Measurements from ENCODE around the gene PTGR2.
"Not testable (repeated sequence)": the region's sequence is repeated elsewhere in the genome, so short reads cannot be mapped to it uniquely, and the experiment has no call there.

PTGR2 gene

DNA sequence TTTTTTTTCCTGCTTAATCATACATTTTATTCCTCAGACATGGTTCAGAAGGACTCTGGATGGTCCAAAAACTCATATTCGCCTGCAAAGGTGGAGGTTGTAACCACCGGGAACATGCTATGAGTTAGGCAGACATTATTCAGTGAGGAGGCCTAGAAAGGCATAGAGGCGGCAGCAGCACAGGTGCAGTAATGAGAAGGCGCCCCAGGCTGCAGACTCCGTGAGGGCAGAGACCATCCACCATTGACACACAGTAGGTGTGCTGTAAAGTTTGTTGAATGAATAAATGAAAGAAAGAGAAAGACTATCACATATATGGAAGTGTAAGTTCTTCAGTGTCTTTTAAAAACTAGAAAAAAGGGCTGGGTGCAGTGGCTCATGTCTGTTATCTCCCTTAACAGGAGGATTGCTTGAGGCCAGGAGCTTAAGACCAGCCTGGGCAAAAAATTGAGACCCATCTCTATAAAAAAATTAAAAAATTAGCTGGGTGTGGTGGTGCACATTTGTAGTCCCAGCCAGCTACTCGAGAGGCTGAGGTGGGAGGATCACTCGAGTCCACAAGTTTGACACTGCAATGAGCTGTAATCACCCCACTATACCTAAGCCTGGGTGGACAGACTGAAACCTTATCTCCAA, 34.5 kb upstream of the PTGR2 start:
- H3K36me3 ChIP-seq (ENCODE audit: control insufficient read depth in 2 of 2, insufficient read depth in 2 of 2, low read length in 2 of 2): no peaks in the 10 kb centered on the region
- H3K27ac ChIP-seq (ENCODE audit: low read depth in 2 of 2, low read length in 2 of 2): no peak overlapping the region
- no peak overlapping the region for H3K9ac ChIP-seq (ENCODE audit: low read depth in 1 of 2, low read length in 2 of 2)

GRCh38 chr14:73818821-73819220, 32.8 kb upstream of the PTGR2 start:
- Histone ChIP-seq H3K4me1 (ENCODE audit: control insufficient read depth in 2 of 2, insufficient read depth in 2 of 2, low read length in 2 of 2) (peaks cover 2 to 9% of the 10 kb centered on the region in 2 donors), H3K36me3 (ENCODE audit: control insufficient read depth in 2 of 2, insufficient read depth in 2 of 2, low read length in 2 of 2) (no peaks in the 10 kb centered on the region), H3K27ac (ENCODE audit: low read depth in 2 of 2, low read length in 2 of 2) (no peak overlapping the region), H3K9me3 (ENCODE audit: control insufficient read depth in 2 of 2, low read length in 2 of 2) (no peaks in the 10 kb centered on the region), H3K9ac (ENCODE audit: low read depth in 1 of 2, low read length in 2 of 2) (no peak overlapping the region), H3K4me3 (ENCODE audit: low read length in 2 of 2) (no peak overlapping the region), H3K27me3 (ENCODE audit: control insufficient read depth in 2 of 2, insufficient read depth in 2 of 2, low read length in 2 of 2) (no peaks in the 10 kb centered on the region)

More for the DNA sequence above, 34.5 kb upstream of the PTGR2 start:
- Histone ChIP-seq H3K27me3 (ENCODE audit: control insufficient read depth in 2 of 2, insufficient read depth in 2 of 2, low read length in 2 of 2) (no peaks in the 10 kb centered on the region), H3K4me1 (ENCODE audit: control insufficient read depth in 2 of 2, insufficient read depth in 2 of 2, low read length in 2 of 2) (peaks cover 2 to 5% of the 10 kb centered on the region in 2 donors), H3K4me3 (ENCODE audit: low read length in 2 of 2) (no peak overlapping the region), H3K9me3 (ENCODE audit: control insufficient read depth in 2 of 2, low read length in 2 of 2) (no peaks in the 10 kb centered on the region)

GRCh38 chr14:73820631-73821030, 31.0 kb upstream of the PTGR2 start:
- Histone ChIP-seq H3K36me3 (ENCODE audit: control insufficient read depth in 2 of 2, insufficient read depth in 2 of 2, low read length in 2 of 2) (no peaks in the 10 kb centered on the region), H3K4me1 (ENCODE audit: control insufficient read depth in 2 of 2, insufficient read depth in 2 of 2, low read length in 2 of 2) (peaks cover 2 to 11% of the 10 kb centered on the region in 2 donors), H3K9ac (ENCODE audit: low read depth in 1 of 2, low read length in 2 of 2) (no peak overlapping the region), H3K27ac (ENCODE audit: low read depth in 2 of 2, low read length in 2 of 2) (no peak overlapping the region), H3K4me3 (ENCODE audit: low read length in 2 of 2) (no peak overlapping the region), H3K9me3 (ENCODE audit: control insufficient read depth in 2 of 2, low read length in 2 of 2) (no peaks in the 10 kb centered on the region), H3K27me3 (ENCODE audit: control insufficient read depth in 2 of 2, insufficient read depth in 2 of 2, low read length in 2 of 2) (no peaks in the 10 kb centered on the region)

DNA sequence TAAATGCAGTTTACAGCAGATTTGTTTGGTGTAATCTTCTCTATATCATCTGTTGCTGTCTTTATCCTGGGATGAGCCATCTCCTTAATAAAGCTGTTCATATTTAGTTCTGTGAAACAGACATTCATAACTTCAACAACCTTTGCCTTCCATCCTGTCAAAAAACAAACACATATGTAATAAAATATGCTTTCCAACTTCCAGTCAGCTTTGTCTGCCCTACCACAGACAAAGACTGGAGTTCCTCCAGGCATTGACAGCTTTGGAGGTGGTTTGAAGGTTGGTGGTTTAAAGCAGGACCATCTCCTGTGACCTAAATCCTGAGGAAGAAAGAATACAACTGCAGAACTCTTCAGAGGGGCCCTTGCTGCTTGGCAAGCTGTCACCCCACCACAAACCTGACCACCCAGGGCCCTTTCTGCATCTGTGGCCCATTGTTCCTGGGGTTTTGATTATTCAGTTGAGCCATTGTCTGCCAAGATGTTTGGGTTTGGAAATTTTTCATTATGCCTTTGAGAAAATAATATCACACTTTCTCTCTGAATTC, 28.2 kb upstream of the PTGR2 start:
- H3K27ac ChIP-seq (ENCODE audit: low read depth in 2 of 2, low read length in 2 of 2): peak overlapping the region; percentile 50 to 58
- H3K9me3 ChIP-seq (ENCODE audit: control insufficient read depth in 2 of 2, low read length in 2 of 2): no peaks in the 10 kb centered on the region
- H3K9ac ChIP-seq (ENCODE audit: low read depth in 1 of 2, low read length in 2 of 2): no peak overlapping the region
- no peaks in the 10 kb centered on the region for H3K36me3 ChIP-seq (ENCODE audit: control insufficient read depth in 2 of 2, insufficient read depth in 2 of 2, low read length in 2 of 2)
- peaks cover 2 to 11% of the 10 kb centered on the region in 2 donors for H3K4me1 ChIP-seq (ENCODE audit: control insufficient read depth in 2 of 2, insufficient read depth in 2 of 2, low read length in 2 of 2)
- no peaks in the 10 kb centered on the region for H3K27me3 ChIP-seq (ENCODE audit: control insufficient read depth in 2 of 2, insufficient read depth in 2 of 2, low read length in 2 of 2)
- H3K4me3 ChIP-seq (ENCODE audit: low read length in 2 of 2): no peak overlapping the region

- peaks cover 2 to 11% of the 10 kb centered on the region in 2 donors for H3K4me1 ChIP-seq (ENCODE audit: control insufficient read depth in 2 of 2, insufficient read depth in 2 of 2, low read length in 2 of 2)
- no peak overlapping the region for H3K9ac ChIP-seq (ENCODE audit: low read depth in 1 of 2, low read length in 2 of 2)
- H3K4me3 ChIP-seq (ENCODE audit: low read length in 2 of 2): no peak overlapping the region
- H3K36me3 ChIP-seq (ENCODE audit: control insufficient read depth in 2 of 2, insufficient read depth in 2 of 2, low read length in 2 of 2): no peaks in the 10 kb centered on the region
- no peaks in the 10 kb centered on the region for H3K27me3 ChIP-seq (ENCODE audit: control insufficient read depth in 2 of 2, insufficient read depth in 2 of 2, low read length in 2 of 2)
- H3K9me3 ChIP-seq (ENCODE audit: control insufficient read depth in 2 of 2, low read length in 2 of 2): no peaks in the 10 kb centered on the region
- peak overlapping the region in 1 of 2 donors; percentile 16 for H3K27ac ChIP-seq (ENCODE audit: low read depth in 2 of 2, low read length in 2 of 2)
Observed at GRCh38 chr14:73824127-73824526, 27.5 kb upstream of the PTGR2 start.

DNA sequence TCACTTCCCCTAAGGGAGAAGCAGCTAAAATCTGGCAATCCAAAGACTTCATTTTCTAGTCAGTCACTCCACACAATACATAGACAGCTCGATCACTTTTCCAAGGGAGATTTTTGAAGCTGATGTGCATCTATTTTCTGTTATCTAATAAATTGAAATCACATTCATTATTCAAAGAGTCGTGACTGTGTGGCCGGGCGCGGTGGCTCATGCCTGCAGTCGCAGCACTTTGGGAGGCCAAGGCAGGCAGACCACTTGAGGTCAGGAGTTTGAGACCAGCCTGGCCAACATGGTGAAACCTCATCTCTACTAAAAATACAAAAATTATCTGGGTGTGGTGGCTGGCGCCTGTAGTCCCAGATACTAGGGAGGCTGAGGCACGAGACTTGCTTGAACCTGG, 27.1 kb upstream of the PTGR2 start:
- Histone ChIP-seq H3K27ac (ENCODE audit: low read depth in 2 of 2, low read length in 2 of 2) (peak overlapping the region in 1 of 2 donors; percentile 16), H3K27me3 (ENCODE audit: control insufficient read depth in 2 of 2, insufficient read depth in 2 of 2, low read length in 2 of 2) (no peaks in the 10 kb centered on the region), H3K36me3 (ENCODE audit: control insufficient read depth in 2 of 2, insufficient read depth in 2 of 2, low read length in 2 of 2) (no peaks in the 10 kb centered on the region), H3K4me1 (ENCODE audit: control insufficient read depth in 2 of 2, insufficient read depth in 2 of 2, low read length in 2 of 2) (peaks cover 2 to 11% of the 10 kb centered on the region in 2 donors), H3K9ac (ENCODE audit: low read depth in 1 of 2, low read length in 2 of 2) (no peak overlapping the region), H3K4me3 (ENCODE audit: low read length in 2 of 2) (no peak overlapping the region), H3K9me3 (ENCODE audit: control insufficient read depth in 2 of 2, low read length in 2 of 2) (no peaks in the 10 kb centered on the region)

GRCh38 chr14:73825551-73826188, 26.0 kb upstream of the PTGR2 start:
- Histone ChIP-seq H3K27me3 (ENCODE audit: control insufficient read depth in 2 of 2, insufficient read depth in 2 of 2, low read length in 2 of 2) (no peaks in the 10 kb centered on the region), H3K4me3 (ENCODE audit: low read length in 2 of 2) (no peak overlapping the region), H3K9ac (ENCODE audit: low read depth in 1 of 2, low read length in 2 of 2) (no peak overlapping the region), H3K9me3 (ENCODE audit: control insufficient read depth in 2 of 2, low read length in 2 of 2) (no peaks in the 10 kb centered on the region), H3K36me3 (ENCODE audit: control insufficient read depth in 2 of 2, insufficient read depth in 2 of 2, low read length in 2 of 2) (no peaks in the 10 kb centered on the region), H3K4me1 (ENCODE audit: control insufficient read depth in 2 of 2, insufficient read depth in 2 of 2, low read length in 2 of 2) (peaks cover 2 to 6% of the 10 kb centered on the region in 2 donors), H3K27ac (ENCODE audit: low read depth in 2 of 2, low read length in 2 of 2) (no peak overlapping the region)

GRCh38 chr14:73827190-73827589, 24.4 kb upstream of the PTGR2 start:
- H3K27me3 ChIP-seq (ENCODE audit: control insufficient read depth in 2 of 2, insufficient read depth in 2 of 2, low read length in 2 of 2); H3K36me3 ChIP-seq (ENCODE audit: control insufficient read depth in 2 of 2, insufficient read depth in 2 of 2, low read length in 2 of 2); H3K9ac ChIP-seq (ENCODE audit: low read depth in 1 of 2, low read length in 2 of 2); H3K9me3 ChIP-seq (ENCODE audit: control insufficient read depth in 2 of 2, low read length in 2 of 2); H3K27ac ChIP-seq (ENCODE audit: low read depth in 2 of 2, low read length in 2 of 2); H3K4me1 ChIP-seq (ENCODE audit: control insufficient read depth in 2 of 2, insufficient read depth in 2 of 2, low read length in 2 of 2); H3K4me3 ChIP-seq (ENCODE audit: low read length in 2 of 2): not testable (repeated sequence)

DNA sequence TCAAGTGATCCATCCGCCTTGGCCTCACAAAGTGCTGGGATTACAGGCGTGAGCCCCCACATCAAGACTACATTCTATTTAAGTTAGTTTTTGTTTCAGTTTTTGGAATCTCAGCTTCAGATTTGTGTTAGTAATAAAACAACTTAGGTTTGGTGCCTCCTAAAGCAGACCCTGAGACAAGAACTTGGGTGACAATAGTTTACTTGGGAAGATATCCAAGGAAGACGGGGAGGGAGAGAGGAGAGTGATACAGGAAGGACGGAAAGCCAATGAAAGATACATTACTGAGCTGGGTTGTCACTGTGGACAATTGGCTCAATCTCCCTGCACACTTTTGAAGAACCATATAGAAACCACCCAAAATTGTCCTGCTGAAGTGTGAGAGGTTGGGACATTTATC, 22.6 kb upstream of the PTGR2 start:
- no peak overlapping the region for H3K4me3 ChIP-seq (ENCODE audit: low read length in 2 of 2)
- peaks cover 0 to 2% of the 10 kb centered on the region in 2 donors for H3K4me1 ChIP-seq (ENCODE audit: control insufficient read depth in 2 of 2, insufficient read depth in 2 of 2, low read length in 2 of 2)
- no peaks in the 10 kb centered on the region for H3K9me3 ChIP-seq (ENCODE audit: control insufficient read depth in 2 of 2, low read length in 2 of 2)
- no peaks in the 10 kb centered on the region for H3K36me3 ChIP-seq (ENCODE audit: control insufficient read depth in 2 of 2, insufficient read depth in 2 of 2, low read length in 2 of 2)
- H3K9ac ChIP-seq (ENCODE audit: low read depth in 1 of 2, low read length in 2 of 2): no peak overlapping the region
- no peak overlapping the region for H3K27ac ChIP-seq (ENCODE audit: low read depth in 2 of 2, low read length in 2 of 2)
- no peaks in the 10 kb centered on the region for H3K27me3 ChIP-seq (ENCODE audit: control insufficient read depth in 2 of 2, insufficient read depth in 2 of 2, low read length in 2 of 2)

DNA sequence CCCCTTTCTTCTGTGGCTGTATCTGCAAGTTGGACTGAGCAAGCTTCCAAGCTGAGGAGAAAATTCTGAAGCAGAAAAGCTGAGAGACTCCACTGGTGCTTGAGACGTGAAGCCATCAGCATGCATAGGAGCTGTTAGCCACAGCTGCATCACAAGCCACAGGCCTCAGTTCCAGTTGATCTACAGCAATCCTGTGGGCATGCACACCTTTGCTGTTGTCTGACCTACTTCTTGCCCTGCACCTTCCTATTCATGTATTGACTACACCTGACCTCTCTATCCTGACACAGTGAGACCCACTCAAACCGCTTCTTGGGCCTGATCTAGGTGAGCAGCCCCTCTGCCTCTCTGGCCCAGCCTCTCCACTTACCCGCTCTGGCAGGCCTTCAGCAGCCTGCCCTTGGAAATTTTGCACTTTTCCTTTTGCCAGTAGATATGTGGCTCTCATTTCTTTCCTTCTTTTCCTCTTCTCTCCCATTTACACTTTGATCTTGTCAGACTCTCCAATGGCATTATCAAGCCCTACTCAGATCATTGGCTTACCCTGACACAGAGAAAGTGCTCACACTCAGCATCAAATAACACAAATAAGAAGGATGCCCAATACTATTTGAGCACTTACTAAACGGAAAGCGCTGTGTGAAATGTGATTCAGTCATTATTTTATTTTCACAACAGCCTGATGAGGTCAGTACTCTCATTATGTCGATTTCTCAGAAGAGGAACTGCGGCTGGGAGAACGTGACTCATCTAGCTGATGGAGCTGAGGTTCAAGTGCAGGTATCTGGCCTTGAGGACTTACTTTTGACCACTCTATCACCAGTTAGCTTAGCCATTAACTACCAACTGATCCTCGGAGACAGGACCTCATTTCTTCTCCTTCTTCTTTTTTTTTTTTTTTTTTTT, 21.9 kb upstream of the PTGR2 start:
- Histone ChIP-seq H3K9me3 (ENCODE audit: control insufficient read depth in 2 of 2, low read length in 2 of 2) (no peaks in the 10 kb centered on the region), H3K36me3 (ENCODE audit: control insufficient read depth in 2 of 2, insufficient read depth in 2 of 2, low read length in 2 of 2) (no peaks in the 10 kb centered on the region), H3K27ac (ENCODE audit: low read depth in 2 of 2, low read length in 2 of 2) (no peak overlapping the region), H3K9ac (ENCODE audit: low read depth in 1 of 2, low read length in 2 of 2) (no peak overlapping the region), H3K27me3 (ENCODE audit: control insufficient read depth in 2 of 2, insufficient read depth in 2 of 2, low read length in 2 of 2) (no peaks in the 10 kb centered on the region), H3K4me1 (ENCODE audit: control insufficient read depth in 2 of 2, insufficient read depth in 2 of 2, low read length in 2 of 2) (peaks cover 0 to 2% of the 10 kb centered on the region in 2 donors), H3K4me3 (ENCODE audit: low read length in 2 of 2) (no peak overlapping the region)
